Cerebellar nuclear complex (tissue), 1 donor: ENCODE results near the gene MED20.
"Not testable (repeated sequence)": the region's sequence is repeated elsewhere in the genome, so short reads cannot be mapped to it uniquely, and the experiment has no call there.

Experiments
- DNase-seq, 2 experiments: peaks; one replicate each; lab custom pipeline; 2025; lab: John Stamatoyannopoulos, UW

The MED20 gene

DNA sequence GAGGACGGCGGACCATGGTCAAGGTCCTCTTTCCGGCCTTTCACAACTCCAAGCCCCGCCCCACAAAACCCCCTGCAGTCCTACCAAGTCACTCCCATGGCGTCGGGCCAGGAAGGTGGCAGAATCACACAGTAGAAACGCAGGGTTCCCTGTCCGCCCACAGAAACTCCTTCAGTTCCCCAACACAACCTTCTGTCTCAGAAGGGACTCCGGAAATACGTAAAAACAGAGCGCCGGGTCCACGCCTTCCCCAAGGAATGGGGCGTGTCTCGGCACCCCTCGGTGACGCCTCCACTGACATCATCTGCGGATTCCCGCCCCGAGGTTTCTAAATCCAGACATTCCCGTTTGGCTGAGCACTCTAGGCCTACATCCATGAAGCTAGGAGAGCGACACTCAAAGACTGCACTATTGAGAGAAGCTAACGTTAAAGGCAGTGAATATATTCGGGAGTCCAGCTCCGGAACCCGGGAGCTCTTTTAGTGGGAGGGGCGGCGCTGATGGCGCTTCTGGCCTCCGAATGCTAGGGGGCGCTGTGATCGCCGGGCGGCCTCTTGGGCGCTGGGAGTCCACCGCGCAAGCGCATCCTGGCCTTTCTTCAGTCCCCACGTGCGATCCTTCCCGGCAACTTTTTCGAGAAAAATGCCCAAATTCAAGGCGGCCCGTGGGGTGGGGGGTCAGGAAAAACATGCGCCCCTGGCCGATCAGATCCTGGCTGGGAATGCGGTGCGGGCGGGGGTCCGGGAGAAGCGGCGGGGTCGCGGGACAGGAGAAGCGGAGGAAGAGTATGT lies at the start of gene MED20, which contains the start of gene BYSL:
Gene MED20 (minus strand): TSS at position 219 of the 791 bp plus-strand sequence. CDS start 121 bp downstream, at position 98.
Gene BYSL (plus strand): TSS at position 579 of the 791 bp plus-strand sequence. CDS start 64 bp downstream, at position 643.
- peak; percentile 18 to 90 for DNase-seq

DNA sequence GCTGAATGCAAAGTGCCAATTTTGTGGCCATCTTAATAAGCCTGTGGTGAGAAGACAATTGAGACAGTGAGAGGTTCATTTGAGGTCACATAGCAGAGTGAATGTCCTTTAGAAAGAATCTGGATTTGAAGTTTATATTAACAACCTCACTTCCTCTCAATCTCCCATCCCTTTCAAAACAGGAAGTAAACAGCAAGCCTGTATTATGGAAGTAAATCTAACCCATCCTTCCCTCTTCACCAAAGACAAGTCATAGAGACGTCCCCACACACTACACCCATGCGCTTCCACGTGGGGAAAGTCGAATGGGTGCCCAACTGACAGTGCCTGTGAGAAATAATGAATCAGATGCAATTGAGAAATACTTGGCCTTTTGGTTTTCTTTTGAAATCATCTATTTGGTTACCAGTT lies 49.5 kb upstream of the MED20 start:
- no peak for DNase-seq

DNA sequence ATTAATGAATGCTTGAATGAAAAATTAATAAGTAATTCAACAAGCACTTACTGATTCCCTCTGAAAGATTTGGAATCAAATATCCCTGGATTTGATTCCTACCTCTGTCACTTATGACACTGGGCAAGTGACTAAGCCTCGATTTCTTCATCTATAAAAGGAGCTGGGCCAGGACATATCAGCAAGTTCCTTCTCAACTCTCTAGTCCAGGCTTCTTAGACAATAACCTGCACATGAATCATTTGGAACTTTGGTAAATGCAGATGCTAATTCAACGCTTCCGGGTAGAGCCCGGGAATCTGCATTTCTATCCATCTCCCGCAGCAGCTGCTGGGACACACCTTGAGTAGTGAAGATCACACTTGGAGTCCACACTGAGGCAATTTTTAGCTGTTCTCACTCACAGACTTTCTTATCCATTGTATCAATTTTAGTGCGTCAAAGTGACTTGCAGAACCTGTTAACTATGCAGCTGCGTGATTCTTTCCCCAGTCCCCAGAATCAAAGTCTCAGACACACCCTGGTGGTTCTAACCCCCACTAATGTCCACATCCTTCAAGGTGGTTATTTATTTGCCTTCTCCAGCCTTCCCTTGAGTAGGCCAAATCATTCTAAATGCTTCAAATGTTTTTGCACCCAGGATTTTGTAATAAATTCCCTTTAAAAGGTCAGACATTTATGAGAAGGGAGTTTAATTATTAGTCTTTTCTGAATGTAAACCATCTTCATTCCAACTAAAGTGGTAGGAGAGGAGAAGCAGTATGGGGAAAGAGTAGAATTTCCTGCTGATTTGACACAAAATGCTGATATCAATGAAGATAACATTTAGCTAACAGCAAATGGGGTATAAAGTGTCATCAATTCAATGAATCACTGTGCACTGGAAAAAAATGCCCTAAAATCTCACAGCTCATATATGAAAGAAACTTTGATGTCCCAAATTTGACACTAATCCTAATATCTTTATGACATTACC lies 46.7 kb upstream of the MED20 start:
- DNase-seq, result no peak

DNA sequence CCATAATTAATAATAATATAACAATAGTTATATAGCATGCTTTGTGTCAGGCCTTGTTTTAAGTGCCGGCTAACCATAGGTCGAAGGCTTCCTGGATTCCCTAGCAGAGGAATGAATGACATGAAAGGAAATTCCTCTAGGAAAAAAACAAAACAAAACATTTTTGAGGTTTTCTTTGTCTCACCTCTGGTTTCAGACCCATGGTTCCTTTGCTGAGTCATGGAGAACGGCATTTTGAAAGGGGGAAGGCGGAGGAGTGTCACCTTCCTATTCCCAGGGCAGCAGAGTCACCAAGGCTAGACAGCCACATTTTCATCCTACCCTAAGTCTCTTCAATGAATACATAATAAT lies 46.0 kb upstream of the MED20 start:
- no peak for DNase-seq

DNA sequence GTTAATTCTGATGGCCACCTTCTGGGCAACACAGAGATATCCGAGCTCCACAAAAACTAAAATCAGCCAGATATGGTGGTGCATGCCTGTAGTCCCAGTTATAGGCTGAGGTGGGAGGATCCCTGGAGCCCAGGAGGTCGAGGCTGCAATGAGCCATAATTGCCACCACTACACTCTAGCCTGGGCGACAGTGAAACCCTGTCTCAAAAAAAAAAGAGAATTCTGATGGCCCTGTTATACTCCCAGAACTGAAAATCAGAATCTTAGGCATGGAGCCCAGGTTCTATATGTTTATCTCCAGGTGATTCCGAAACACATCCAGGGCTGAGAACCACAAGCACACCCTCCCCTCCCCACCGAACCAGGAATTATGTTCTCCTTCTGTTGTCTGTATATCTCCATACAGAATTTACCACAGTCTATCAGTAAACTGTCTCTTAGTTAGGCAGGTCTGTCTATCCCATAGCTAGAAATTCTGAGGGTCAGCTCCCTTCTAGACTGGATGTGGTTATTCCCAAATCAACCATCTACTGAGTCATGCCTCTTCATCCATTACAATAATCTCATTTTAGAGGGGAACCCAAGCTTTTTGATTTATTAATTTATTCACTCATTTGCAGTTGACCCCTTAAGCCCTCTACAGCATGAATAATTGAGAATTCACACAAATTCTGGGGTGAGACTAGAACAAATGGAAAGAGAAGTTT lies 45.4 kb upstream of the MED20 start:
- no peak for DNase-seq

DNA sequence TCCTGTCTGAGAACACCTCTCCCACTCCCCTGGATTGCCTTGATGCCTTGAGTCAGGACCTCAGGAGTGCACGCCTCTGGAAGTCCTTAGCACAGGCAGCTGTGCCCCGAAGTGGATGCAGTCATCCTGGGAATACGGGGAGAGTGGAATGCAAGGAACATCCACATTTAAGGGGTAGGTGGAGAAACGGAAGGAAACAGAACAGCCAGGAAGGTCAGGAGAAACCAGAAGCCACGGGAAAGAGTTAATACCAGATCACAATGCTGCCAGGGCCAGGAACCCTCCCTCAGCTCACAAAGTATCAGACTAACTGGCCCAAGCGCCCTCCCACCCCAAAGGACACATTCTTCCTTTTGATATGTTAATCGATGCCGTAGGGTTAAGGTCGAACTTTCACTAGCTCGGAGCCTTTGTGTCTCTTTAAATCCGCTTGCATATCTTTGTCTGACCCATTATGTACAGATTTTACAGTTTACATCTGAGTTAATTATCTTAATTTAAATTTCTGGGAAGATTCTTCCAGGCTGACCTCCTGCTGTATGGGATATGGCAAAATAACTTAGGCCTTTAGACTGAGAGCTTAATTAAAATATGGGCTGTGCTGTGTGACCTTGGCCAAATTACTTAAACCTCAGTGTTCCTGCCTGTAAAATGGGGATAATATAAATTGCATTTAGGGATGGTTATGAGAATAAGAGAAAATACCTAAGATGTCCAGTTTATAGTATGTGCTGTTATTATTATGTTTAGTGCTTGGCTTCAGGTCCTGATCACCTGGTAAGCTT lies 44.7 kb upstream of the MED20 start:
- no peak for DNase-seq

- no peak for DNase-seq
These were observed 43.4 kb upstream of the MED20 start for GRCh38 chr6:41964201-41964887.

- no peak for DNase-seq
These were observed 42.4 kb upstream of the MED20 start for GRCh38 chr6:41963371-41963770.

DNA sequence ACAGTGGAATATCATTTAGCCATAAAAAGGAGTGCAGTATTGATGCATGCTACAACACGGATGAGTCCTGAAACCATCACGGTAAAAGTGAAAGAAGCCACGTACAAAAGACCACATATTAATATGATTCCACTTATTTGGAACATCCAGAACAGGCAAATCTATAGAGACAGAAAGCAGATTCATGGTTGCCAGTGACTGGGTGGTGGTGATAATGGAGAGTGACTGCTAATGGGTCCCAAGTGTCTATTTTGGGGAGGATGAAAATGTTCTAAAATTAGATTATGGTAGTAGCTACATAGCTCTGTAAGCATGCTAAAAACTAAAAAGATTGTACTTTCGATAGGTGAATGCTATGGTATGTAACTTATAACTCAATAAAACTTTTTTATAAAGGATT lies 39.1 kb upstream of the MED20 start:
- no peak for DNase-seq

GRCh38 chr6:41958022-41958856 lies 37.3 kb upstream of the MED20 start:
- DNase-seq, result no peak

DNA sequence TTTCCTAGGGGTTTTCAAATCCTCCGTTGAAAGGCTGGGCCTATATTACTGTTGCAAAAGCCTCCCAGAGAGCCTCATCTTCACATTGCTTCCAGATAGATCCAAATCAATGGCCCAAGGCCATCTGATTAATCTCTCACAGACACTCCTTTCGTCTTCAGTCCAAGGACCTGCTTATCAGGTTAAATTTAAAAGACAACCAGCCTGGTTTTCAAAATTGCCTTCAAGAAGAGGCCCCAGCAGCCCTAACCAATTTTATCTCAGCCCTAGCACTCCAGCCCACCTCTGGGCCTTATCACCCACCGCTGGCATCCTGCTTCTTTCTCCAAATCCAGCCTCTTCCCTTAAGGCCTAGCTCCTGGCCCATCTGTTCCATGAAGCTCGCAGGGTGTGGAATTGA lies 36.2 kb upstream of the MED20 start:
- DNase-seq, result no peak

DNA sequence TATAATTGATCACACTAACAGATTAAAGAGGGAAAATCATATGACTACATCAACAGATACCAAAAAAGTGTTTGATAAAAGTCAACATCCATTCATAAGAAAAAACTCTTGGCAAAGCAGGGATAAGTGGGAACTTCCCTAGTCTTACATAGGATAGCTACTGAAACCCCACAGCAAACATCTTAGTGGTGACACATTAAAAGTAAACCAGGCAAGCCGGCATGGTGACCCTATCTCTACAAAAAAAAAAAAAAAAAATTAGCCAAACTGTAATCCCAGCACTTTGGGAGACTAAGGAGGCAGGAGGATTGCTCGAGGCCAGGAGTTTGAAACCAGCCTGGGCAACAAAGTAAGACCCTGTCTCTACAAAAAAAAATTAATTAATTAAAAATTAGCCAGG lies 34.5 kb upstream of the MED20 start:
- DNase-seq, result no peak

DNA sequence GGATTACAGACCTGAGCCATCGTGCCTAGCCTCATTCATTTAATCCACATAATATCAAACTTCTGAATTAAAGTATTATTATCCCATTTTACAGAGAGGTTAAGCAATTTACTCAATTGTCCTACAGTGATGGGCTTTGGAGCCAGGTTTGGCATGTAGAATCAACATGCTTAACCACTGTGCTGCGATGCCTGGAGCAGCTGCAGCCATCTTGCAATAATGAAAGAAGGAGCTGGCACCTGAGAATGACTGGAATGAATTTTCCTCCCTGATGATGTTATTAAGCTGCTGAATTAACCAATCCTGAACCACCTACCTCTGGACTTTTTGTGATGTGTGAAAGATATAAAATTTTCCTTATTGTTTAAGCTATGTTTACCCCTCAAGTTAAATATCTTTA lies 33.7 kb upstream of the MED20 start:
- no peak for DNase-seq

- no peak for DNase-seq
These were observed 26.8 kb upstream of the MED20 start for GRCh38 chr6:41947581-41948220.

DNA sequence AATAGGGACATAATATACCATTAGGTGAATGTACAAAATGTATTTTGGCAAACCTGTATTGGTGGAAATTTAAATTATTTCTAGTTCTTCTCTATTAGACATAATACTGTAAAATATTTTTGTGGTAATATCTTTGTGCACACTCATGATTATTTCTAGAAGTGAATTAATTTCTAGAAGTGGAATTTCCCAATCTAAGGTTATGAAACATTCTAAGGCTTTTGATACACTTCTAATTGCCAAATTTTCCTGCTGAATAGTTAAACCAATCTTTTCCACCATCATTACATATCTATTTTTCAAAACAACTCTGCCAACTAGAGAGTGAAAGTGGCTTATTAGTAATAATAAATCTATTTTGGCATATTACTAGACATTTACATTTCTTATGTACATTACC lies 22.5 kb upstream of the MED20 start:
- DNase-seq, result no peak

DNA sequence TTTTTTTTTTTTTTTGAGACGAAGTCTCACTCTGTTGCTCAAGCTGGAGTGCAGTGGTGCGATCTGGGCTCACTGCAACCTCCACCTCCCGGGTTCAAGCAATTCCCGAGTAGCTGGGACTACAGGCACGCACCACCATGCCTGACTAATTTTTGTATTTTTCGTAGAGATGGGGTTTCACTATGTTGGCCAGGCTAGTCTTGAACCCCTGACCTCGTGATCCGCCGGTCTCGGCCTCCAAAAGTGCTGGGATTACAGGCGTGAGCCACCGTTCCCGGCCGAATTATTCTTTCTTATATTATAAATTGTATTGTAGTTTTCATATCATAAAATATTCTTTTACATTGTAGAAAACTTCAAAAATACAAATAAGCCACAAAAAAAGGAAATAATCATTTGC lies 21.9 kb upstream of the MED20 start:
- DNase-seq, result not testable (repeated sequence)

GRCh38 chr6:41942067-41942851 lies 21.3 kb upstream of the MED20 start:
- no peak for DNase-seq

DNA sequence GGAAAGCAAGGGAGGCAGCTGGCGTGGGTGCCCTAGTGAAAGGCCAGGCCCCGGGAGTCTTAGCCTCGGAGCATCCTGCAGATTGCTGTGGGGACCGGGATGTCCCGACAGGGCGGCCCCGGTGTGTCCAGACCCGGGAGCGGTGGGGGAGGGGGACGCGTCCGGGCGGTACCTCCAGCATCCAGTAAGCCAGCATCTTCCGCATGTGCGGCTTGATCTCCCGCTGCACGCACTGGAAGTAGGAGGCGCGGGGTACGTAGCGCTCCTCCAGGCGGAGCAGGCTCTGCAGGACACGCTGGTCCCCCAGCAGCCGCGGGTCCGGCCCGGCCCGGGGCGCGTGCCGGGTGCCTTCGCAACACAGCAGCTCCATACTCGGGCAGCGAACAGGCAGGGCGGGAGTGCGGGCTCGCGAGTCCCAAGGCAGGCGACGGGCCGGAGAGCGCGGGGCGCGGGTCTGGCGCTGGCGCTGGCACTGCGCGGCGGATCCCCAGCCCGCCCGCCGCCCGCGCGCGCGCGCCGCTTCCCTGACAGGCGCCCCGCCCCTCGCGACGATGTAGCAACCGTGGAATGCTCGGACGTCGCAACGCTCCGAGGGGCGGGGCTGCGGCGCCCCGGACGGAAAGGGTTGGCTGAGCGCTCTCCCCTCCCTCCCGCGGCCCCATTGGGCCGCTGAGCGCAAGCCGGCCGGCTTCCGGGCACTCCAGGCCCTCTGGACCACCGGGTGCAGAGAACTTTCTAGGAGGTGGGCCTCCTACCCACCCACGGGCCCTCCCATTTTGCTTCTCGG lies 20.5 kb upstream of the MED20 start, which contains the start of gene CCND3:
Gene CCND3 (minus strand): TSS at position 529 of the 787 bp plus-strand sequence. CDS start 159 bp downstream, at position 370.
- peak in 1 of 2 experiments; percentile 51 for DNase-seq
